H1 (cell line): Measurements from ENCODE around the gene TRIM45. TPM values are rescaled to one million over a fixed set of nuclear protein-coding genes. Genes with fewer than 3 reads are reported as not detected.

ENCODE experiments used
- CTCF ChIA-PET: fragments of 300-600 bp; sonication (Branson Sonifier 250); formaldehyde crosslinking; loops from one replicate; lab custom pipeline; 2021; ENCODE audit not compliant: partially characterized antibody; lab: Charles Lee
- POLR2A ChIA-PET: fragments of 300-600 bp; sonication (Branson Sonifier 250); formaldehyde crosslinking; loops from one replicate; lab custom pipeline; 2021; ENCODE audit warnings: inconsistent platforms; ENCODE audit not compliant: partially characterized antibody; lab: Charles Lee
- DNase-seq, 2 experiments: peaks; one replicate each; pipeline versions ENCODE4 v3.0.0 to v3.0.0-alpha.2; 2010 to 2022; ENCODE audit warnings: low spot score in 2 of 2, low read depth in 1 of 2, mixed read lengths in 1 of 2
- FAIRE-seq: peaks from 2 replicates; lab custom pipeline; 2011; peaks lifted over from hg19 to GRCh38; lab: Jason Lieb, UNC
- H2AFZ ChIP-seq: 2 replicates; pipeline ENCODE4 v1.8.1; 2012; ENCODE audit warnings: low read length, inconsistent platforms
- H2AK5ac ChIP-seq: 2 replicates; pipeline ENCODE4 v1.6.1; 2013; ENCODE audit warnings: low read depth, low read length
- H2BK120ac ChIP-seq: replicated peaks from 2 replicates; pipeline ENCODE3; 2013; ENCODE audit warnings: low read depth, low read length, inconsistent platforms
- H2BK12ac ChIP-seq: 2 replicates; pipeline ENCODE4 v1.6.1; 2013; ENCODE audit warnings: low read depth, low read length
- H2BK15ac ChIP-seq: 2 replicates; pipeline ENCODE4 v1.6.1; 2013; ENCODE audit warnings: low read length
- H2BK20ac ChIP-seq: 2 replicates; pipeline ENCODE4 v1.6.1; 2013; ENCODE audit warnings: low read length
- H2BK5ac ChIP-seq: 2 replicates; pipeline ENCODE4 v1.6.1; 2013; ENCODE audit warnings: low read depth, low read length
- H3K14ac ChIP-seq: 2 replicates; pipeline ENCODE4 v1.6.1; 2013; ENCODE audit warnings: inconsistent platforms; ENCODE audit not compliant: insufficient read length
- H3K18ac ChIP-seq: 2 replicates; pipeline ENCODE4 v1.6.1; 2013; ENCODE audit warnings: low read length; ENCODE audit errors: extremely low read depth
- H3K23ac ChIP-seq: 2 replicates; pipeline ENCODE4 v1.6.1; 2013; ENCODE audit warnings: inconsistent platforms; ENCODE audit not compliant: insufficient read length
- H3K23me2 ChIP-seq: 2 replicates; pipeline ENCODE4 v1.6.1; 2013; ENCODE audit warnings: low read depth, low read length
- H3K27ac ChIP-seq: 2 replicates; pipeline ENCODE4 v1.6.1; 2011; ENCODE audit warnings: low read depth, low read length, inconsistent platforms
- H3K27me3 ChIP-seq, 4 experiments: replicated peaks in 1 of 4; 1 replicate in 1 of 4; 2 replicates in 3 of 4; pipeline versions ENCODE4 v1.6.1 to v1.8.1; 2011 to 2013; ENCODE audit warnings: low read length in 3 of 4, mild to moderate bottlenecking in 3 of 4, inconsistent platforms in 2 of 4, mixed read lengths in 2 of 4, moderate library complexity in 1 of 4; ENCODE audit not compliant: control insufficient read depth in 3 of 4, insufficient read depth in 3 of 4; ENCODE audit errors: extremely low read depth in 1 of 4
- H3K36me3 ChIP-seq, 4 experiments: 2 replicates each; pipeline versions ENCODE4 v1.6.1 to v1.8.1; 2011 to 2013; ENCODE audit warnings: mild to moderate bottlenecking in 4 of 4, low read length in 3 of 4, moderate library complexity in 2 of 4, control low read depth in 1 of 4, inconsistent platforms in 1 of 4; ENCODE audit not compliant: insufficient read depth in 4 of 4, control insufficient read depth in 2 of 4
- H3K4ac ChIP-seq: replicated peaks from 2 replicates; pipeline ENCODE3; 2013; ENCODE audit warnings: low read length, low read depth, mixed read lengths, inconsistent platforms; ENCODE audit not compliant: insufficient read length
- H3K4me1 ChIP-seq, 4 experiments: replicated peaks in 1 of 4; 1 replicate in 1 of 4; 2 replicates in 3 of 4; pipeline versions ENCODE4 v1.6.1 to v1.8.1; 2011 to 2013; ENCODE audit warnings: low read length in 3 of 4, inconsistent platforms in 2 of 4, mixed read lengths in 1 of 4; ENCODE audit not compliant: insufficient read depth in 4 of 4, control insufficient read depth in 3 of 4
- H3K4me2 ChIP-seq, 2 experiments: 2 replicates each; pipeline versions ENCODE4 v1.6.1 to v1.8.1; 2011 to 2013; ENCODE audit warnings: low read depth in 2 of 2, low read length in 2 of 2, control low read depth in 1 of 2, inconsistent platforms in 1 of 2, mild to moderate bottlenecking in 1 of 2; ENCODE audit not compliant: insufficient read depth in 1 of 2
- H3K4me3 ChIP-seq, 4 experiments: fragments of 200-600, 300-600 bp in 1 of 4; sonication (generic), shearing (Covaris generic), sonication (Bioruptor Twin) in 1 of 4; 2 replicates each; pipeline versions ENCODE4 v1.5.1 to v1.8.1; 2011 to 2016; ENCODE audit warnings: low read length in 4 of 4, low read depth in 3 of 4, control low read depth in 2 of 4, inconsistent platforms in 2 of 4, mild to moderate bottlenecking in 2 of 4, mixed read lengths in 1 of 4, moderate library complexity in 1 of 4; ENCODE audit not compliant: insufficient read depth in 2 of 4; ENCODE audit errors: extremely low read depth in 1 of 4
- H3K56ac ChIP-seq: replicated peaks from 2 replicates; pipeline ENCODE3; 2013; ENCODE audit warnings: low read depth, mild to moderate bottlenecking, mixed read lengths, low read length, inconsistent platforms; ENCODE audit not compliant: insufficient read length
- H3K79me1 ChIP-seq: 2 replicates; pipeline ENCODE4 v1.6.1; 2013; ENCODE audit warnings: low read depth, low read length, control low read depth
- H3K79me2 ChIP-seq, 2 experiments: 2 replicates each; pipeline versions ENCODE4 v1.6.1 to v1.8.1; 2012 to 2013; ENCODE audit warnings: low read length in 2 of 2, mild to moderate bottlenecking in 2 of 2, inconsistent platforms in 1 of 2; ENCODE audit not compliant: insufficient read depth in 2 of 2, control insufficient read depth in 1 of 2
- H3K9ac ChIP-seq, 4 experiments: replicated peaks in 1 of 4; 1 replicate in 1 of 4; 2 replicates in 3 of 4; pipeline versions ENCODE4 v1.6.1 to v1.8.1; 2011 to 2013; ENCODE audit warnings: low read depth in 3 of 4, low read length in 3 of 4, control low read depth in 2 of 4, mild to moderate bottlenecking in 2 of 4, moderate library complexity in 2 of 4, inconsistent platforms in 1 of 4; ENCODE audit errors: extremely low read depth in 1 of 4
- H3K9me3 ChIP-seq, 2 experiments: 2 replicates each; pipeline versions ENCODE4 v1.6.1 to v1.8.1; 2012 to 2013; ENCODE audit warnings: mild to moderate bottlenecking in 2 of 2, moderate library complexity in 2 of 2, control low read depth in 1 of 2, inconsistent platforms in 1 of 2, low read depth in 1 of 2, low read length in 1 of 2, mixed read lengths in 1 of 2; ENCODE audit not compliant: insufficient read depth in 2 of 2
- H4K20me1 ChIP-seq, 2 experiments: replicated peaks in 1 of 2; 2 replicates each; pipeline versions ENCODE3 to v1.8.1; 2011 to 2013; ENCODE audit warnings: inconsistent platforms in 2 of 2, low read length in 2 of 2, mild to moderate bottlenecking in 1 of 2; ENCODE audit not compliant: insufficient read depth in 2 of 2, control insufficient read depth in 1 of 2
- H4K5ac ChIP-seq: 2 replicates; pipeline ENCODE4 v1.6.1; 2013; ENCODE audit warnings: low read length, low read depth, mixed read lengths, inconsistent platforms; ENCODE audit not compliant: insufficient read length
- H4K8ac ChIP-seq: 2 replicates; pipeline ENCODE4 v1.8.0; 2013; ENCODE audit warnings: mild to moderate bottlenecking, moderate library complexity, low read length, inconsistent platforms; ENCODE audit not compliant: insufficient read depth; ENCODE audit errors: extremely low read depth
- H4K91ac ChIP-seq: replicated peaks from 2 replicates; pipeline ENCODE3; 2013; ENCODE audit warnings: low read length, mixed read lengths, inconsistent platforms; ENCODE audit not compliant: insufficient read length
- BCL11A ChIP-seq, 2 experiments: IDR thresholded peaks; one replicate each; pipeline ENCODE4 v1.6.1; 2011; ENCODE audit warnings: low read depth in 2 of 2, low read length in 2 of 2, mild to moderate bottlenecking in 2 of 2
- CHD1 ChIP-seq: IDR thresholded peaks from 2 replicates; pipeline ENCODE4 v1.6.1; 2012; ENCODE audit warnings: low read depth, low read length, improper control_type of control experiment
- CTCF ChIP-seq, 3 experiments: IDR thresholded peaks; 1 replicate in 2 of 3; 2 replicates in 1 of 3; pipeline versions ENCODE4 v1.5.1 to v1.6.1; 2011; ENCODE audit warnings: low read length in 3 of 3, mild to moderate bottlenecking in 3 of 3, inconsistent platforms in 2 of 3, low read depth in 1 of 3, moderate library complexity in 1 of 3; ENCODE audit not compliant: insufficient read depth in 1 of 3; ENCODE audit errors: control extremely low read depth in 1 of 3
- GABPA ChIP-seq: IDR thresholded peaks from 2 replicates; pipeline ENCODE4 v1.6.1; 2011; ENCODE audit warnings: mild to moderate bottlenecking, low read length, moderate library complexity, borderline replicate concordance; ENCODE audit not compliant: insufficient read depth
- POLR2AphosphoS5 ChIP-seq: IDR thresholded peaks from 2 replicates; pipeline ENCODE4 v1.6.1; 2011; ENCODE audit warnings: low read depth, low read length
- RBBP5 ChIP-seq: IDR thresholded peaks from 2 replicates; pipeline ENCODE4 v1.7.1; 2012; ENCODE audit warnings: low read depth, mild to moderate bottlenecking, inconsistent platforms, low read length, moderate library complexity, borderline replicate concordance
- RXRA ChIP-seq: IDR thresholded peaks from 2 replicates; pipeline ENCODE4 v1.6.1; 2011; ENCODE audit warnings: low read depth, mild to moderate bottlenecking, low read length, moderate library complexity; ENCODE audit not compliant: insufficient read depth
- WGBS, 2 experiments: shearing (Covaris generic) in 1 of 2; methylation state at CpG; one replicate each; pipeline versions ENCODE4 v1.1.6 to v1.1.7; 2013 to 2015; ENCODE audit warnings: low lambda C conversion rate in 2 of 2, mixed read lengths in 2 of 2, inconsistent platforms in 1 of 2, low coverage in 1 of 2, missing lambda C conversion rate in 1 of 2; ENCODE audit not compliant: insufficient replicate concordance in 2 of 2, insufficient coverage in 1 of 2, insufficient read length in 1 of 2; ENCODE audit errors: extremely low coverage in 1 of 2, missing lambda C conversion rate in 1 of 2; 5-methylcytosine and 5-hydroxymethylcytosine counted together
- polyA plus RNA-seq, 7 experiments: library from polyadenylated mRNA; depleted of rRNA in 3 of 7; stranded (reverse) in 5 of 7; unstranded in 2 of 7; fragments of >200 nt in 5 of 7; fragments of 200-250 nt in 2 of 7; gene quantifications; 1 replicate in 5 of 7; 2 replicates in 1 of 7; 4 replicates in 1 of 7; pipeline versions ENCODE4 v1.2.1 to v1.2.3, GENCODE V29; 2011 to 2013; ENCODE audit warnings: missing spikeins in 2 of 7, mixed read lengths in 2 of 7
- total RNA-seq: library from RNA; stranded (reverse); fragmentation: NEBNext Ultra II Directional; extraction: Animal tissue kit (Norgen Biotek cat#: 25700); gene quantifications from 2 replicates; pipeline ENCODE4 v1.2.1, GENCODE V29; 2021

The TRIM45 gene
- total and polyA plus RNA-seq, 2 of the 8 experiments (the other 6 are each of a cell fraction or from before 2014, with no cell fraction given) = 13.7 to 16.7 TPM

GRCh38 chr1:117128323-117129079 is 7.0 kb upstream of the TRIM45 start:
- H2BK12ac ChIP-seq = no peak overlapping the region
- no peak overlapping the region; the same call in 1 of the 2 replicates for H3K18ac ChIP-seq
- H3K4me1 ChIP-seq = peaks cover 0 to 4% (median 1%) of the 10 kb centered on the region in 4 experiments; a peak in 2 of 7 replicates
- no peak overlapping the region for H2BK15ac ChIP-seq
- ChIA-PET POLR2A (interaction anchor here (0.8 to 1.4 kb wide), 3 partner anchors 69 to 239 kb away, joined by 3 to 5 read pairs (median 3); partner anchors contain the start of gene TTF2), CTCF (interaction anchor here (0.7 to 13.2 kb wide), 43 partner anchors 9 to 390 kb away, joined by 3 to 114 read pairs (median 4); partner anchors contain the start of gene TTF2)
- no peaks in the 10 kb centered on the region for H3K79me2 ChIP-seq
- no peaks in the 10 kb centered on the region for H4K20me1 ChIP-seq
- H3K27me3 ChIP-seq = no peaks in the 10 kb centered on the region; a peak in 1 of 7 replicates
- FAIRE-seq (no peak), DNase-seq (no peak)
- no peak overlapping the region for H3K23ac ChIP-seq
- no peaks in the 10 kb centered on the region for H3K79me1 ChIP-seq
- no peak overlapping the region for H3K56ac ChIP-seq
- H3K4ac ChIP-seq = no peak overlapping the region
- H3K4me3 ChIP-seq = no peak overlapping the region
- no peak overlapping the region for H4K5ac ChIP-seq
- H3K27ac ChIP-seq = no peak overlapping the region
- H2BK5ac ChIP-seq = no peak overlapping the region
- no peak overlapping the region for H4K91ac ChIP-seq
- H3K36me3 ChIP-seq = no peaks in the 10 kb centered on the region
- H3K14ac ChIP-seq = no peak overlapping the region
- no peak overlapping the region for H2AFZ ChIP-seq
- no peaks in the 10 kb centered on the region for H3K23me2 ChIP-seq
- H4K8ac ChIP-seq = no peak overlapping the region
- no peak overlapping the region for H2BK120ac ChIP-seq
- H2BK20ac ChIP-seq = no peak overlapping the region
- 44% methylated on average over 5 of the region's 5 CpGs; no CpG with 5 or more reads in 1 of the 2 experiments for WGBS, 2 experiments
- no peak overlapping the region for H3K4me2 ChIP-seq
- no peak overlapping the region for H2AK5ac ChIP-seq
- H3K9me3 ChIP-seq = no peaks in the 10 kb centered on the region
- H3K9ac ChIP-seq = no peak overlapping the region
- no peak for TF ChIP-seq POLR2AphosphoS5
- no peak for TF ChIP-seq CHD1
- TF ChIP-seq RXRA = no peak
- no peak for TF ChIP-seq BCL11A (IDR thresholded peaks at IDR 0.05; ENCODE audit: low read depth in 2 of 2, low read length in 2 of 2)
- TF ChIP-seq CTCF (IDR thresholded peaks at IDR 0.05; ENCODE audit: control extremely low read depth in 1 of 3, insufficient read depth in 1 of 3, low read depth in 1 of 3, low read length in 3 of 3) = peak in 1 of 3 experiments; percentile 31; a peak in 2 of 4 replicates
- no peak for TF ChIP-seq GABPA
- TF ChIP-seq RBBP5 = no peak
